ENCODE data around the gene SMIM29.
A peak's percentile ranks its signal among the peaks of the same experiment; 100 is the strongest.

Gene SMIM29

DNA sequence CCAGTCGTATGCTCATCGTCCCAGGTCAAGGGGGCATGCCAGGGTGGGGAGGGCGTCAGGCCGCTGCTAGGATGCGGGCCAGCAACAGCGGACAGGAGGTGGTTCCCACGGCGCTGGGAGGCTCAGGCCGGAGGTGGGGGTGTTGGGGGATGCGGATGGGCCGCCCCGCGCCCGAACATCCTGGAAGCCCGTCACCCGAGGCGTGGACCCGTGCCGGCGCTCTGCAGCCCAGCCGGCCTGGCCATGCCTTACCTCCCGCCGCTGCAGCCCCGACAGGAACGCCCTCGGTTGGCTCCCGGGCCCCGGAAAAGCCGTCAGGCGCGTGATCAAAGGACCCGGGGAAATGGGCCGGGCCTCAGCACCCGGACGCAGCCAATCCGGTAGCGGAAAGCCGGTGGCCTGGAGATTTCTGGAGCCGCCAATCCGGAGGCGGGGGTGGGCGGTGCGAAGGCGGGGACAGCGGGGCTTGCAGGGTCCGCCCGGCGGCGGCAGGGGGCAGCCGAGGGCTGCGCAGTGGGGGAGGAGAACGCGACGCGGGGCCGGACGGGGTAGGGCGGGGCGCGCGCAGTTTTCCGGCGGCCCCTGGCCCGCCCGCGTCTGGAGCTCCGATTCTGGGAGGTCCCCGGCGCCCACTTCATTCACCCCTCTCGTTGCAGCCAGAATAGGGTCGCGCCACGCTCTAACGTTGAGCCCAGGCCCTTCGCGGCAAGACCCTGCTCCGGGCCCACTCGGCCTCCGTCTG lies at the start of gene SMIM29:
Gene SMIM29 (minus strand): TSS at position 280 of the 742 bp plus-strand sequence. CDS start 1,215 bp downstream, outside the sequence.
- H3K4me3 ChIP-seq: peak within 1 kb of the TSS; percentile 54 to 89 (median 81)
- peak within 1 kb of the TSS; percentile 50 to 96 (median 91) for H3K27ac ChIP-seq

DNA sequence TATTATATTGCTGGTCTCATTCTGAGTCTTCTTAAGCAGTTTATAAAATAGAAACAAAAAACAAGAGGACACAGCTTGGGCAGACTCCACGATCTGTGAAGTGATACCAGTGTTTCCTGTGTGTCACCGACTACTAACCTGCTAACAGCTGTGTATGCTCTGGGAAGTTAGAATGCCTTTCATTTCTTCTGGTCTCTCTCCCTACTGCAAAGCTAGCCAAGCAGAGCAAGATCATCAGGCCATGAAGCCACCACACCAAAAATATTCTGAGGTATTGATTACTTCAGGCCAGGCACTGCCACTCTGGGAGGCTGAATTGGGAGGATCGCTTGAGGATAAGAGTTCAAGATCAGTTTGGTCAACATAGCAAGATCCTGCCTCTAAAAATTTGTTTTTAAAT lies 46.9 kb upstream of the SMIM29 start:
- Histone ChIP-seq H3K4me3 (no peak overlapping the region), H3K27ac (peak overlapping the region in 1 of 21 experiments; percentile 3)

DNA sequence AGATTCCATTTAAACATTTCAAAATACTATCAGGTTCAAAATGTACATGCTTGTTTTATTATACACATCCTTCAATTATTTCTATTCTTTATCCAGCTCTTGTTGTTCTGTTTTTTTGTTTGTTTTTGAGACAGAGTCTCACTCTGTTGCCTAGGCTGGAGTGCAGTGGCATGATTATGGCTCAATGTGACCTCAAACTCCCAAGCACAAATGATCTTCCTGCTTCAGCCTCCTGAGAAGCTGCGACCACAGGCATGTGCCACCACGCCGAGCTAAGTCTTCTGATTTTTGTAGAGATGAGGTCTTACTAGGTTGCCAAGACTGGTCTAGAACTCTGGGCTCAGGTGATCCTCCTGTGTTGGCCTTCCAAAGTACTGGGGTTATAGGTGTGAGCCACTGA lies 44.1 kb upstream of the SMIM29 start:
- H3K27ac ChIP-seq: no peak overlapping the region
- H3K4me3 ChIP-seq: no peak overlapping the region

DNA sequence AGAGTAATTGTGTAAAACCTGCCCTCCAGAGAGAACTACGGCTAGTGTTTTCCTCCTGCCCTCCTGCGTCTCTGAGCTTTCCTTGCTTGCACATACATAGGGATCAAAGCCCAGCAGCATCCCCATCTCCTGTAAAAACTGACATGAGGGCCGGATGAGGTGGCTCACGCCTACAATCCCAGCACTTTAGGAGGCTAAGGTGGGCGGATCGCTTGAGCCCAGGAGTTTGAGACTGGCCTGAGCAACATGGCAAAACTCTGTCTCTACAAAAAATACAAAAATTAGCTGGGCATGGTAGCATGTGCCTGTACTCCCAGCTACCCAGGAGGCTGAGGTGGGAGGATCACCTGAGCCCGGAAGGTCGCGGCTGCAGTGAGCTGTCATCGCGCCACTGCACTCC lies 40.3 kb upstream of the SMIM29 start:
- H3K27ac ChIP-seq: no peak overlapping the region
- no peak overlapping the region for H3K4me3 ChIP-seq

DNA sequence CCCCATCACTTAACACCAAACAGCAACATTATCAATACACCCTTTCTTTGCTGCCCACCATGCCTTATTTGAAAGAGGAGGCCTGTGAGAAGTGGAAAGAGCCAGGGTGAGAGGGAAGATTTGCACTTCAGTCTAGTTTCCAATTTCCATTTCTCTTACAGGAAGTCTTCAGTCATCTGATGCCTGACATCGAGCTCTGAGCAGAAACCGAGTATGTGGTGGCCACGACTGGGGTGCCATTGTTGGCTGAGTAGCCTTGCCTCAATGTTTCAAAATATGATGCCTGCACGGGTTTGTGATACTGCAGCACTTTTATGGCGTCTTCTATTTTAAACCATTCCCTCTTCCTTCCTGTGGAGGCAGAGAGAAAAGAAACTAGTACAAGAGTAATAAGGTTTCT lies 39.8 kb upstream of the SMIM29 start:
- Histone ChIP-seq H3K27ac (peak overlapping the region in 3 of 21 experiments; percentile 5 to 41 (median 8)), H3K4me3 (no peak overlapping the region)

DNA sequence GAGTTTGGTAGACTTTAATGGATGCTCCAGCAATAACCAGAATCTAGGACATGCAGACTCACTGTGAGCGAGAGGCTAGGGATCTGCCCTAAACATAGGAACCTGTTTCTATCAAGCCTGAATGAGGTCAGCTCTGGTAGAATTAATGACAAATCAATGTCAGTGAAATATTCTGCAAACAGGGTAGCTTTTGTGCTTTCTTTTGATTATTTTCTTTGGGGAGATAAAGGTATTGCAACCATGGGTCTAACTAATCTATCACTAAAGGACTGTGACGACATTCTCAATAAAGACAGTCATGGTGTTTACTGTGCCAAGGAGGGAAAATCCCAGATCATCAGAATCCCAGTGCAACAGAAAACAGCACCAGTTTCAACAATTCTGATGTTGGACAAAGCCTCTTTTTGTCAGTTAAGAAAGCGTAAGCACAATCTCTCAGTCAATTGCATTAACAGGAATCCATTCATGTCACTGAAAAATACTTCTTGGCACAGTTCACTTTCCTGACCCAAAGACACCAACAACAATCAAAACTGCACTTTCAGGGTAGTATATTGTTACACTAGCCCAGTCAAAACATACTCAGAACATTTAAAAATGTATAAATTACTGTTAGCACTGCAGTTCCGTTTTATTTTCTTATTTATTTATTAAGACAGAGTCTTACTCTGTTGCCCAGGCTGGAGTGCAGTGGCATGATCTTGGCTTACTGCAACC lies 36.8 kb upstream of the SMIM29 start:
- Histone ChIP-seq H3K4me3 (no peak overlapping the region), H3K27ac (peak overlapping the region in 11 of 21 experiments; percentile 4 to 74 (median 34))

DNA sequence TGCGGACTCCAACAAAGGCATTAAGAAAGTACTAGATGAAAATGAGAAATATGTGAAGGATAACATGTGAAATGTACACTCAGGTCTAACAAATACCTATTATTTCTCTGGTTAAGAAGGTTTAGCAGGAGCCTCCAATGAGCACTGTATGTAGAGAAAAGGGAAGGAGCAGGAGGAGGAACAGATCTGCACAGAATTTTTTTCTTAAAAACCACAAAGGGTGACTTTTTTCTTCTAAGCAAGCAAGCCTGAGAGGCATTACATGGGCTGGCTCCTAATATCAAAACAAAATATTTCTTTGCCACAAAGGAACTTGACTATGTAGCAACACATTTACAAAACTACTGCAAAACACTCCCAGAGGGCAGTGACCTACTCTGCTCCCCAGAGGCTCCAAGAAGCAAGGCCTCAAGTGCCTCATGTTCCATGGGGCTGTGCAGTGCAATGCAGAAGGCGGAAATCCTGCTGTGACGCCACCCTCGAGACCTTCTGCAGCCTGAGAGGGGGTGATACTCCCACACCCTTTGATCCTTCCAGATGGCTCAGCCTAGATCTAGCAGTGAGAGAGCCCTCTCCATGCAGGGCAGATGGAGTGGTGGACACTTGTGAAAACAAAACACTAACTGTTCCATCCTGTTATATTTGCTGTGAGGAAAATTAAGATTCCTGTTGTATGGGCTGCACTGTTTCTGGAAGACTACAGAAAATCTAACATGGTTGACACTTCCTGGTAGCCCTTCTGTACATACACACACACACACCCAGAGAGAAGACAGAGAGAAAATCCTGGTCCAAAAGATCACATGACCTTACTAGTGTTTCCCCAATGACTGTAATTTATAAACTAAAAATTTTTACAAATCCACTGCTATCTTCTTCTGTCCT lies 36.0 kb upstream of the SMIM29 start:
- no peak overlapping the region for H3K4me3 ChIP-seq
- peak overlapping the region in 13 of 21 experiments; percentile 4 to 74 (median 34) for H3K27ac ChIP-seq

DNA sequence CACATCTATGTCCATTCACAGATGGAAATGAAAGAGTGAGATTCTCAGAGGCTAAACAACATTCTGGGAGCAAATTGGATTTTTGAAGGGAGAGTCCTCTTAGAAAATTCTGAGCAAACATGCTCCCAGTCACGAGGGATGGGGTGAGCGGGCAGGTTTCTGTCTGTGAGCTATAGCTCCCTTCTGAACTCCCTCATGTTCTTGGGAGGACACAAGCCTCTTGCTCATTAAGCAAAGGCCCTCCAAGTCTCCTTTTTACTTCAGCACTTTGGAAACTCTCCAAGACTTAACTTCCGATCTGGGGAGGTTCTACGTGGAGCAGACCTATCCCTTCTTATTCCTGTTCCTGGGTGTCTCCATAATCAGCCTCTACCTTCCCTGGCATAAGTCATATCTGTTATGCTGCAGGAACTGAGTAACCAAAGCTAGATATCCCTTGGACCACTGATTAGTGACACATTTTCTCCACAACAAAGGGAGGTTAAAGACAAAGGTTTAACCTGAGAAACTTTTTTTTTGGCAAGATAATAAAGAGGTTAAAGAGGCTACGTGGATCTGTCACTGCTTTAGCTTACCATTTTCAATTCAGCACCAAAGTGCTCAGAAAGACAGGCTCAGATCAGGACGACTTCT lies 33.0 kb upstream of the SMIM29 start:
- H3K4me3 ChIP-seq: no peak overlapping the region
- H3K27ac ChIP-seq: no peak overlapping the region

DNA sequence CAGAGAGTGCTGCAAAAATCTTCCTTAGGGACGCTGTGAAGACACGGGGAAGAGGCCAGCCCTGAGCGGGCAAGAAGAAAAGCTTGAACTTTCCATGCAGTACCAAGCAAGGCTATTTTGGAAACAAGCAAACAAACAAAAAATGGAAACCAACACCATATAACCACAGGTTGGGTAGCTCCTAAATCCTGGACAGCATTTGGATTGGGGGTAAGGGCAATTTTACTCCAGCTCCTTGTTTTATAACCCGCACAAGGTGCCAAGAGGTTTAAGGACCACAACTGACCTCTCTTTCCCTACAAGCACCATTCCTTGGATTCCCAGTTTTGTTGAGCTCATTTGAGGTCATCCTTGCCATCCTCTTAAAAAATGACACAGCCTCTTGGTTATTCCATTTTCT lies 31.4 kb upstream of the SMIM29 start:
- H3K27ac ChIP-seq: no peak overlapping the region
- no peak overlapping the region for H3K4me3 ChIP-seq

DNA sequence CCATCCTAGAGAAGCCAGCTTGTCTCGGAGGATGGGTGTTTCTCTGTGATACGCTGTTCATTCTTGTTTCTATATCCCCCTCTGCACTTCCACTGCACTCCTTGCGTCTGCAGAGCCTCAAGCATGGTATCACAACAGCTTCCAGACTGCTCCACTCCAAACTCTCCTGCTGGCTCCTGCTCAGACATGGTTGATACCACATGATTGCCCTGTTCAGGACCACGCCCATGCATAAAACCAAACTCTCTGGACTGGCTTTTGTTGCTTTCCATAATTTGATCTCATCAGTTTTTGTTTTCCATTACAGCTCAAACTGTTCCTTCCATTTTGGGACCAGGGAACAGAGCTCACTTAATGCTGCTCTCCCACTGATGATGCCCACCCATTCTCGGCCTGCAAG lies 30.0 kb upstream of the SMIM29 start:
- H3K27ac ChIP-seq: no peak overlapping the region
- no peak overlapping the region for H3K4me3 ChIP-seq

DNA sequence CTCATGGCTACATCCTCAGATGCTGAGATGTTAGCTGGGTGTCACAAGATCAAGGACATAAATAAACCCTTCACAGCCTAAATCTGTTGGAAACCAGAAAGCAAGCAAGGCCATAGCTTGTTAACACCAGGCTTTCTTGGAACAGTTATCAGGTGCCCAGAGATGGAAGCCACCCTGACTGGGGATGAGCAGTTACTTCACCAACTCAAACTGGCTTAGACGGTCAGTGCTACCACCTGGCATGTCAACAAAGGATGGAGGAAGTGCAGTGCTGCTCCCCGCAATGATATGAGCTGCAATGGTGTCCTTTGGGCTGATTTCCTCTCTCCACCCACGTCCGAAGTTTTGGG lies 28.9 kb upstream of the SMIM29 start:
- H3K27ac ChIP-seq: no peak overlapping the region
- no peak overlapping the region for H3K4me3 ChIP-seq

DNA sequence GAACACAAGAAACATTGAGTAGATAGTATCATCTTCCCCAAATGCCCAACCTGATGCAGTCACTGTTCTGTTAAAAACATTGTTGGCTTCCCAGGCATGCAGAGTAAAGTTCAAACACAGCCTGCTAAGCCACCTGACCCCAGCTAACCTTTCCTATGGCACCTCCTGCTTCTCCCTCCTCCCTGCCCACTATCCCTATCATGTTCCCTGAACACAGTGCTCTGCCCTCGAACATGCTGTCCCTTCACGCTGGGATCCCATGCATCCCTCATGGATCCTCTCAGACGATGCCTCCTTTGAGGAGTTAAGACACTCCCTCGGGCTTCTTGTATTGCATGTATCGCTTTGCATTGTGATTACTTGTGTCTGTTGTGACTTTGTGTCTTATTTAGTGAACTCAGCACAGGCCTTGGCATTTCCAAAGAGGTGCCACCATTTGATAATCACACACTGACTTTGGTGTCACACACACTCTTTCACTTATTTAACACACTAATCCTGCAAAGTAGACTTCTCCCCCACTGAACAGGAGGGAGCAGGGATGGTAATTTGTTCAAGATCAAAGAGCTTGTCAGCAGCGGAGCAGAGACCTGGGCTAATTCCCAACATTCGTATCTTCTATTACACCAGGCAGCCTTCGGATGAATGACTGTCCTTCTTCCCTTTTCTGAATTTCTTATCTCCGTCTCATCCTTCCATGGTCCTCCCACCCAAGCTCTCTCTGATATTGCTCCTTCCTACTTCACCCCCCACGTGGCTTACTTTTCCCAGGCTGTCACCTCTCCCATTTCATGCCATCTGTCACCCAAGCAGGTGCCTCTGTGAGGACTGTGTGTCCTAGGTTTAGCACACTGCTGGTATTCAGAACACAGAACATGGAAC lies 28.3 kb upstream of the SMIM29 start:
- Histone ChIP-seq H3K27ac (no peak overlapping the region), H3K4me3 (no peak overlapping the region)

DNA sequence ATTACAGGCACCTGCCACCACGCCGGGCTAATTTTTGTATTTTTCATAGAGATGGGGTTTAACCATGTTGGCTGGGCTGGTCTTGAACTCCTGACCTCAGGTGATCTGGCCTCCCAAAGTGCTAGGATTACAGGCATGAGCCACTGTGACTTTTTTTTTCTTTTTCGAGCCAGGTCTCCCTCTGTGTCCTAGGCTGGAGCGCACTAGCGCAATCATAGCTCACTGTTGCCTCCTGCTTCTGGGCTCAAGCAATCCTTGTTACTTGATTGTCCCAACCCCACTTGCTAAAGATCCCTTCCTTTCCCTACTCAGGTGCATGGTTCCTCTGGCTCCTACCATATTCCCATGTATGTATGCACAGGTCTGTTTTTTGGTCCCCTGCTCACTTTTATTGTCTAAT lies 27.4 kb upstream of the SMIM29 start:
- H3K27ac ChIP-seq: no peak overlapping the region
- H3K4me3 ChIP-seq: no peak overlapping the region

DNA sequence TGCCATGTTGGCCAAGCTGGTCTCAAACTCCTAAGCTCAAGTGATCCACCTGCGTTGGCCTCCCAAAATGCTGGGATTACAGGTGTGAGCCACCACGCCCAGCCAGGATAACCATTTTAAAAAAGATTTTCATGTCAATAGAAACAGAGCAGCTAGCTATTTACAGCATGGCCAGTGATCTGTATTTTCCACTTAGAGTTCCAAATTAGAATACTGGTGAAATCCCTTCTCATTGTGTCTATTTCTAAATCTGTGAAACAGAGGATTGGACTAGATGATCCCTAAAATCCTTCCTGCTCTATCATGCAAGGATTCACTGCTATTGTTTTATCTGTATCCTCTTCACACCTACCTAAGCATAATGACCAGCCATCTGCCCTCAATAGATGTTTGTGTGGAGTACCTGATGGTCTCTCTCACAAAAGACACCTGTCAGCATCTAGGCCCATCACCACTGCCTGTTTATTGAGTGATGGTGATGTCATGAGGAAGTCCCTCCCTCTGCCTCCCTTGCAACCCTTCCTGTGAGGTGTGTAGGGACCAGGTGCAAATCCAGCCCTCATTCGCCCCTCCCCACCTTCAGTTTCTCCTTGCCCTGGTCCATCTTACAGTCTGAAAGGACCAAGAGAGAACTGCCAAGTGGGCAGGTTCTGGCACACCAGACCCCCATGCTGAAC lies 26.5 kb upstream of the SMIM29 start:
- Histone ChIP-seq H3K27ac (no peak overlapping the region), H3K4me3 (no peak overlapping the region)

DNA sequence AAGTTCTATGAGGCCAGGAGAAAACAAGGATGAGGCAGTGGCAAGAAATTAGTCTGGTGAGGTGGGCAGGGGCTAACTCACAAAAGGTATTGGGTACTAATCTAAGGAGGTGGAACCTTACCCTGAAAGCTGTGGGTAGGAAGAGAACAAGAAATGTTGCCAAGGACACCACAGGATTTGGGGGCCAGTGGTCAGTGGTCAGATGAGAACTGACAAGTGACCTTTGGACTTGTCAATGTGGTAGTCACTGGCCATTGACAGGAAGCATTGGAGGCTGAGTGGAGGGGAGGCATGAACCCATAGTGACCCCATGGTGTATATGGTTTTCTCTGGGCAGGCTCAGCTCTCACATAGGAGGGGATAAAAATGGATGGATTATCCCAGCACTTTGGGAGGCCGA lies 25.3 kb upstream of the SMIM29 start:
- Histone ChIP-seq H3K27ac (no peak overlapping the region), H3K4me3 (no peak overlapping the region)

DNA sequence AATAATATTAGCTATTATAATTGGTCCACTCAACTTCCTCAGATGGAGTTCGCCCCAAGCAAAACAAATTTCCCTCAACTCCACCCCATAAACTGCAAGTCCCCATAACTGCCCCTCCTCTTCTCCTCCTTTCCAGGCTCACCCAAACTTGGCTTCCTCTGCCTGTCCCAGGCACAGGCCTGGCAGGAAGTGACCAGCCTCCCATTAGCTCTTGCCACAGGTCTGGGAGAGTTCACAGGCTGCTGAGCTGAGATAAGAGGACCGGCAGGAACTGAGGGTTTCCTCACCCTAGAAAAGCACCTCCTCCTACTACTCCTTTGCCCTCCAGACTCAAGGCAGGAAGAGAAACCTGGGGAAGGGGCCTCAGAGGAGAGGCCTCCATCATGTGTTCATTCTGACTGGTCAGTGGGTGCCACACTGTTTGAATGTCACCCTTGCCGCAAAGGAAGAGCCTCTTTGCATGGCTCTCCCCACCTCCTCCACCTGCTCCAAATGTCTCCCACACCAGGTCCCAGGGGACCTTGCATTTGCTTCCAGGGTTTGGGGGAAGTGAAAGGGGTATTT lies 24.5 kb upstream of the SMIM29 start:
- Histone ChIP-seq H3K4me3 (no peak overlapping the region), H3K27ac (peak overlapping the region in 1 of 21 experiments; percentile 6)

DNA sequence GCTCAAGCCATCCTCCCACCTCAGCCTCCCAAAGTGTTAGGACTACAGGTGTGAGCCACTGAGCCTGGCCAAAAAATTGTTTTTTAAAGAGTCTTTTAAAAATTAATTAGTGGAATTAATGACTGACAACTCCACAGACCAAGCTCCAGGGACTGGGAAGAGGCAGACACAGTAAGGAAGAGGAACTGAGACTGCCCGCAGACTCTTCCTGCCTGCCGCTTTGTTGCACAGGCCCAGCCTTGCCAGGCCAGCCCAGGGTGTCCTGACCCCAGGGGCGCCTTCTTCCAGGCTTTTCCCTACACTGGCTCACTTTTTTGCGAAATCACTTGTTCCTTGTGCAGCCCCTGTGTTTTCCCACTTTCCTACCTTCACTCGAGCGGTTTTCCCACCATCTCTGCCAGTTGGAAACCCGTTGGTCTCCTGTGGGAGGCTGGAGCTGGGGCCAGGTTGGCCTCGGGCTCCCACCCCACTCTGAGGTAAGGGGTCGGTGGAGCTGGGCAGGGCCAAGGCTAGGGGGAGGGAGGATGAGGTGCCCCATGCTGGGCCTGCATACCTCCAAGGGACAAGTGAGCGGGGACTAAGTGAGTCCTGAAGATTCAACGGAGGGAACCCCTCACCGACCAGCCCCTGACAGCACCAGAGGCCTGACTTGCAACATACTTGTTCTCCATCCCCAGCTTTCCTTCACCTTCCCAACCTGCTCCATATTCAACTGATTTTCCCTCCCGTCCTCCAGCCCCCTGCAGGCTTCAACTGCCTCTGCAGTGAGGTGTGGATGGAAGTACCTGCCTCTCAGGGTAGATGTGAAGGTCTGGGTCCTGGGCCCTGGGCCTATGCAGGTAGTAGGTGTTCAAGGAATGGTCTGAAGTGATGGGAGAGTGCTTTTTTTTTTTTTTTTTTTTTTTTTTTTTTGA lies 23.5 kb upstream of the SMIM29 start:
- Histone ChIP-seq H3K4me3 (no peak overlapping the region), H3K27ac (peak overlapping the region in 5 of 21 experiments; percentile 1 to 59 (median 50))

Data from skin epidermis (tissue), 12 donors.